HG03280 (cell line): ENCODE measurements around the gene ARHGEF16.

ENCODE experiments used
- ATAC-seq: cut with Tn5 transposase; IDR thresholded peaks from one replicate; pipeline ENCODE4 v1.9.1; 2021; ENCODE audit warnings: mild to moderate bottlenecking, moderate library complexity; ENCODE audit not compliant: unreplicated experiment

The ARHGEF16 gene

GRCh38 chr1:3479511-3480368 lies 25.3 kb downstream of the ARHGEF16 start:
- ATAC-seq: no peak

DNA sequence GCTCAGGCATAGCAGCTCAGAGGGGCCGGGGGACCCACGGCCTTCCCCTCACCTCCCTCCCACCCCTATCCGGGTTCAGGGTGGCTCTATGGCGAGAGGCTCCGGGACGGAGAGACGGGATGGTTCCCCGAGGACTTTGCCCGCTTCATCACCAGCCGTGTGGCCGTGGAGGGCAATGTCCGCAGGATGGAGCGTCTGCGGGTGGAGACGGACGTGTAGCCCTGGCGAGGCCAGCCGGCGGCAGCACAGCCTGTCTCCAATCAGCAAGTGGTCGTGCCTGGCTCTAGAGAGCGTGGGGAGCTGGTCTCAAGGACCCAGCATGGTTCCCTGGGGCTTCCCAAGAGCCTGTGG lies 25.9 kb downstream of the ARHGEF16 start:
- ATAC-seq: no peak

- no peak for ATAC-seq
Observed at GRCh38 chr1:3481046-3481445, 26.6 kb downstream of the ARHGEF16 start.

DNA sequence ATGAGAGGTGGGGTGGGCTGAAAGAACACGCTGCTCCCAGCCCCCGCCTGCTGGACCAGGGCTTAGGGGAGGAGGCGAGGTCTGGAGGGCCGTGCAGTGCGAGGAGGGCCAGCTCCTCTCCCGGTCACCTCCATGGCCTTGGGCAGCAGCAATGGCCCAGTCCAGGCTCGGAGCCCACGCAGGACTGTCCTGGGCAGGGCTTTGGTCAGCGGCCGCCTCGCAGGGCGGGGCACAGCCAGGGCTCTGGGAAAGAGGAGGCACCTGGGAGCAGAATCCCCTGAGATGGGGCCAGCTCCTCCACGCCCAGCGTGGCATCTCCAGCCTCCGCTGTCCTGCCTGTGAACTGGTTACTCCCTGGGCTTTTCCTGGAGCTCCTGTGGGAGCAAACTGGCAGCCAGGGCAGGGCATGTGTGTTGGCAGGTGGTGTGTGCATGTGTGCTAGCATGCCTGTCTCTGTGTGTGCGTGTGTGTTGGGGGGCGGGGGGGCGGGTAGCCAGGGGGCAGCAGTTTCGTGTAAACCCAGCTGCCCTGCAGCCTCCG lies 27.4 kb downstream of the ARHGEF16 start:
- no peak for ATAC-seq

GRCh38 chr1:3482378-3482849 lies 27.9 kb downstream of the ARHGEF16 start:
- no peak for ATAC-seq

DNA sequence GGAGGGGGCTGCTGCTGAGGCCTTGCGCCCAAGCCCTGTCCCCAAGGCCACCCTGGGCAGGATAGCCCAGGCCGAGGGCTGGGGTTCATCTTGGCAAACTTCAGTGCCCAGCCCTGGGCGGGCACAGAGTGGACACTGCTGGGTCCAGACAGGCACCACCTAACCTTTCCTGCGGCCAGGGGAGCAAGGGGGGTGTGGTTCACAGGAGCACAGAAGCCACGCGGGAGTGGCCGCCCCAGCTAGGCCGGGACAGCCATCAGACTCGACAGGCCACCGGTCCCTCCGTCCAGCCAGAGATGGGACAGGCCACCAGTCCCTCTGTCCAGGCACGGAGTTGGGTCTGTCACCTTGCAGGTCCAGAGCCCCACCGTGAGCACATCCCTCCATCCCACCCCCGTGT lies 28.9 kb downstream of the ARHGEF16 start:
- no peak for ATAC-seq

DNA sequence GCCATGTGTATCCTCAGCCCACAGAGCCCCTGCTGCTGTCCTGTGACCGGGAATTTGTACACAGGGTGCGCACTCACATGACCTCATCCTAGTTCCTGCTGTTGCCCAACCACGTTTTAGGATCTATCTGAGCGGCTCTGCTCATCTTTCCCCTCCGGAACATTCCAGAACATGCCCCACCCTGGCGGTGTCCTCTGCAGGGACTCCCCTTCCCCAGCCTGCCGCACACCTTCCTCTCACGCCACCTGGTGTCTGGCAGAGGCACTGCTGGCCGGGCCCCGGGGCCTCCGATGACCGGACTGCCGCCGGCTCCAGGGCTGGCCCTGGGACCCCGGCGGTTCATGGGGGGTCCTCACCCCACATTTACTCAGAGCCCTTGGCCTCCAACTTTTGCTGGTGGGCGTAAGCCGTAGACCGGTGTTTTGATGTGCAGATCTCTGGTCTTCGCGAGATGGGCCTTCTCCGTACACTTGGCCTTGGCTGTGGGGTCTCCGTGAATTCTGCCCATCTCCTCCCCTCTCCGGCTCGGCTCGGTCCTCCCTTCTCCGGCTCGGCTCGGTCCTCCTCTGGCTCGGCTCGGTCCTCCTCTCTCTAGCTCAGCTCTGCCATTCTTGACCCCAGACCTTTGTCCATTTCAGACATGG lies 29.5 kb downstream of the ARHGEF16 start:
- ATAC-seq: no peak

DNA sequence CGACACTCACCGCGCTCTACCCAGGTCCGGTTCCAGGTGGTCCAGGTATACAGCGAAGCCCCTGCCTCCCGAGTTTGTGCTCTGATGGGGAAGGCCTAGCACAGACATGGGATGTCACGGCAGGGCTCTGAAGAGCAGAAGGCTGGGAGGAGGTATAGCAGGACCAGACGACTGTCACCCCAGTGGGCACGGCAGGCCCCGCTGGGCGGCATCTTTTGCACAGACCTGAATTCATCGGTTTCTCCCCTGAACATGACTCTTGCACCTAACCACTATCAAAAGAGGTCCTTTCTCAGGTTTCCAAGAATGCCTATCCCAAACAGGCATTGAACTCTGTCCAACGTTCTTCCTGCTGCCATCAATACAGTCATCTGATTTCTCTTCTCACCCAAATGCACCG lies 30.6 kb downstream of the ARHGEF16 start:
- no peak for ATAC-seq

- no peak for ATAC-seq
Observed at GRCh38 chr1:3488432-3488831, 34.0 kb downstream of the ARHGEF16 start.

GRCh38 chr1:3490046-3490745 lies 35.7 kb downstream of the ARHGEF16 start:
- ATAC-seq: no peak

GRCh38 chr1:3491291-3492246 lies 37.1 kb downstream of the ARHGEF16 start:
- ATAC-seq: peak; percentile 69

DNA sequence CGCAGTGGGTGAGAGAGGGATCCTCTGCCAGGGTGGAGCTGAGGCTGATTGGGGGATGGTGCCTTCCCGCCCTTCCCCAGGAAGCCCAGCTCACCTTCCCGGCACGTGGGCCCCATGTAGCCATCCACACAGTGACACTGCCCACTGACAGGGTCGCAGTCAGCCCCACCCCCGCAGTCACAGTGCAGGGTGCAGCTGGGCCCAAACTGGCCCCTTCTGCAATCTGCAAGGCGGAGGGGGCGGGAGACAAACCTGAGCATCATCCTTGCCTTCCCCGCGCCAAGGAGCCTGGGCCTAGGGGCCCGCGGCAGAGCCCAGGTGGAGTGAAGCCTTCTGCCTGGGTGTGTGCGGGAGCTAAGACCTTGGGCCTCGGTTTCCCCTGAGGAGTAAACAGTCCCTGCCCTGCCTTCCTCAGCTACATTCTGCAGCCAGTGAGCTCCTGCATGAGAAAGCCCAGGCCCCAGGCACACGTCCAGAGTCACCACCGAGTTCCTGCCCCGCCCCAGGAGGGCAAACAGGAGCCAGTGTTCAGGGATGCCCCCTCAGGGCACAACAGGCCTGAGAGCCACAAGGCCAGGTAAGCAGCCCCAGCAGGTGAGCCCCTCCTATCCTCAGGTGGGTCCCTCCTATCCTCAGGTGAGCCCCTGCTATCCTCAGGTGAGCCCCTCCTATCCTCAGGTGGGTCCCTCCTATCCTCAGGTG lies 38.2 kb downstream of the ARHGEF16 start:
- ATAC-seq: no peak

DNA sequence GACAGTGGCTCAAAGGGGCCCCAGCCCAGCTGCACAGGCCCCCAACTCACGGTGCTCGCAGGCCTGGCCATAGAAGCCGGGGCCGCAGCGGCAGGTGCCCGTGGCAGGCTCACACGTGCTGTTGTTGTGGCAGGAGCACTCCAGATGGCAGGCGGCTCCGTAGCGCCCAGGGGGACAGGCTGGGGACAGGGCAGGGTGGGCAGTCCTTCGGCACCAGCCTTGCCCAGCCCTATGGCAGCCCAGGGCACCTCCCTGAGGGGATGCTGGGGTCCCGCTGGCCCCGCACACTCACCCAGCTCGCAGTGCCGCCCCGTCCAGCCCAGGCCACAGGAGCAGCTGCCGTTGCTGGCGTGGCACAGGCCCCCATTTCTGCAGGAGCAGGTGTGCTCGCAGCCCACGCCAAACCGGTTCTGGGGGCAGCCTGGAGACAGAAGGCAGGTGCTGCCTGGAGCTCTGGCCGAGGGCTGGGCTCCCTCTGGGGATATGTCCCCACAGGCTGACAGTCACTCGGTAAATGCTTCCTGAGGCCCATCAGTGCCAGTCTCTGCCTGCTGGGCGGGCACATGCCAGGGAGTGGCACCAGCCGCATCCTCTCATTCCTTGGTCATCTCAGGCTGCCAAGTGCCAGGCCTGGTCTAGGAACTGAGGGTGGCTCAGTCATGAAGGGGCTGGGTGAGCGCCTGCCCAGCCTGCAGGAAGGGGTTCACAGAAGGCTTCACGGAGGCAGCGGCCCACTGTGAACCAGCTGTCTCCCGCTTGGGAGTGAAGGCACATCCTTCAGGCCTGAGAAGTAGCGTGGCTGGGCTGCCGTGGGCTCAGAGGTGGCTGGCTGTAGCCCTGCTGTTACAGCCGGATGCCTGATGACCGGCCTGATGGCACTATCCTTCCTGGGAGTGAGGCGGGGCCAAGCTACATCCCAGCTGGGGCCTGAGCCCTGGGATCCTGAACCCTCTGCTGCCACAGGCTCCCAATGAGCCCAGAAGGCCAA lies 40.1 kb downstream of the ARHGEF16 start:
- ATAC-seq: no peak

- no peak for ATAC-seq
Observed at GRCh38 chr1:3495776-3496745, 41.6 kb downstream of the ARHGEF16 start.

- ATAC-seq: no peak
Observed at GRCh38 chr1:3496916-3497315, 42.5 kb downstream of the ARHGEF16 start.

DNA sequence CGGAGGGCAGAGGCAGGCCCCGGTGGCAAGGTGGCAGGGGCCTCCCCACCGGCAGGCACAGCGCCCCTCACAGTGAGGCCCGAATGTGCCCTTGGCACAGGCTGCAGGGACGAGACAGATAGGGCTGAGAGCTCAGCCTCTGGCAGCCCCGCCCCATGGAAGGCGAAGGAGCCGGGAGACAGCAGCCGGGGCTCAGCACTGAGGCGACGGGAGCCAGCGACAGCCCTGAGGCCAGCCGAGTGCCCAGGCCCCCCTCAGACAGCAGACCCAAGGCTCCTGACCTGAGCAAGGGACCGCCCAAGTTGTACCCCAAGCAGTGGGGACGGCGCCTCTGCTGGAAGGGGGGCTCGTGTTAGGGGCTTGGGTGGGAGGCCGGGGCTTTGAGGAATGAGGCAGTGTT lies 43.1 kb downstream of the ARHGEF16 start:
- no peak for ATAC-seq

GRCh38 chr1:3498246-3498930 lies 43.9 kb downstream of the ARHGEF16 start:
- ATAC-seq: no peak
